Activated CD4-positive, alpha-beta T cell treated with anti-CD3 and anti-CD28 coated beads for 36 hours (primary cell): Measurements from ENCODE around the gene IFT57. TPM values are rescaled to one million over a fixed set of nuclear protein-coding genes. Genes with fewer than 3 reads are reported as not detected.

Experiments
- ATAC-seq: fragments of 200-7000 bp; cut with Tn5 transposase; one replicate; pipeline ENCODE4 v1.10.0; 2021; ENCODE audit warnings: mild to moderate bottlenecking, moderate library complexity
- CTCF ChIA-PET: fragments of 350-600 bp; sonication (Branson Sonifier 250); formaldehyde crosslinking; loops from one replicate; lab custom pipeline; 2021; ENCODE audit warnings: antibody characterized with exemption; lab: Charles Lee
- POLR2A ChIA-PET: fragments of 350-600 bp; sonication (Branson Sonifier 250); formaldehyde crosslinking; loops from one replicate; lab custom pipeline; 2021; ENCODE audit warnings: antibody characterized with exemption, inconsistent platforms; lab: Charles Lee
- DNase-seq: peaks from one replicate; pipeline ENCODE4 v3.0.0-alpha.2; 2020
- H3K27ac Mint-ChIP-seq: one replicate; pipeline ENCODE4 v1.8.0; 2021; ENCODE audit warnings: mixed read lengths
- H3K27me3 Mint-ChIP-seq: one replicate; pipeline ENCODE4 v1.8.0; 2021; ENCODE audit warnings: mixed read lengths
- H3K36me3 Mint-ChIP-seq: one replicate; pipeline ENCODE4 v1.8.0; 2021; ENCODE audit warnings: low read depth, mixed read lengths
- H3K4me1 Mint-ChIP-seq: one replicate; pipeline ENCODE4 v1.8.0; 2021; ENCODE audit warnings: mixed read lengths
- H3K4me3 Mint-ChIP-seq: one replicate; pipeline ENCODE4 v1.8.0; 2021; ENCODE audit warnings: mild to moderate bottlenecking, moderate library complexity, mixed read lengths
- H3K9me3 Mint-ChIP-seq: one replicate; pipeline ENCODE4 v1.8.0; 2021; ENCODE audit warnings: low read depth, mixed read lengths
- intact Hi-C, 2 experiments: fragments of 100-400 bp; cut with DNase I in 1 of 2; cut with micrococcal nuclease in 1 of 2; formaldehyde crosslinking; loops; one replicate each; pipeline versions ENCODE4 v1.14.2 to v1.15.1; 2022 to 2024; cut with DNase I, micrococcal nuclease
- total RNA-seq, 2 experiments: library from RNA; stranded (reverse); gene quantifications; one replicate each; pipeline ENCODE4 v1.2.3, GENCODE V29; 2021

IFT57 gene
- total RNA-seq, 2 experiments from 2014 or later: 27.9 to 29.6 TPM

DNA sequence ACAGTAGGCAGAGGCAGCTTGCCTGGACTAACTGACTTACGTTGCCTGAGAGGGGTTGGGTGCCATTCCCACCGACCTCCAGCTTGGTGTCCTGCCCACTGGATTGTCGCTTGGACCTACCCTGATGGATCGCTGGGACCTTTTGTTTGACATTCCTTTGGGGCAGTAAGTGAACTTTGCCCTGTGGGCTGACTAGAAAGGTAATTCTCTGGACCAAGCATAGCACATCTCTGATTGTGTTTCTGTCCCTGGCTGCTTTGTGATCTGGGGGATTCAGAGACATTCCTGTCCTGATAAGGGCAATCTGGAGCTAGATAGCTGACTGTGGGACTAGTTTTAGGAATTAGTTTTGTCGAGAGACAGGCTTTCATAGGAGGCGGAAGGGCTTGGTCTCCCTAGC lies 19.5 kb upstream of the IFT57 start:
- Mint-ChIP-seq H3K27me3 (no peaks in the 10 kb centered on the region), H3K36me3 (peaks cover 1% of the 10 kb centered on the region), H3K9me3 (peaks cover 6% of the 10 kb centered on the region), H3K4me3 (no peak overlapping the region), H3K27ac (no peak overlapping the region), H3K4me1 (peaks cover 5% of the 10 kb centered on the region)
- ATAC-seq: no peak
- ChIA-PET POLR2A (no interaction called here), CTCF (interaction anchor here (1.4 kb wide), 1 partner anchor 8 kb away, joined by 5 read pairs; no protein-coding TSS in a partner anchor)
- DNase-seq: no peak
- intact Hi-C loops: no loop called here

DNA sequence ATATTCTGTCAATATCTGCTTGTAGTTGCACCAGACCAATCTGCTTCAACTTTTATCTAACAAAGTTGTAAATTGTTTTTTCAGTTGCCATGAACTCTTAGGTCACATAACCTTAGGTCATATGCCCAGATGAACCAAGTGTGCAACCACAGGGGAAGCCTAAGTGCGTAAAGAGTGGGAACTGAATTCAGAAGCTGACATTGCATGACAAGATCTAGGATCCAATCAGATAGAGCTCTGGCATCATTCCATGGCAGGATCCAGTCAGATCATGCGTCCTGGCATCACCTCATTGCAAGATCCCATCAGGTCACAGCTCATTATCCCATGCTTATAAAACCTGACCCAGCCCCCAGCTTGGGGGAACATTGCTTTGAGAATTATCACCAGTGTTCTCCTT lies 18.9 kb upstream of the IFT57 start:
- Mint-ChIP-seq H3K27me3 (no peaks in the 10 kb centered on the region), H3K4me3 (no peak overlapping the region), H3K27ac (no peak overlapping the region), H3K36me3 (peaks cover 1% of the 10 kb centered on the region), H3K4me1 (no peaks in the 10 kb centered on the region), H3K9me3 (peaks cover 6% of the 10 kb centered on the region)
- intact Hi-C loops: no loop called here
- CTCF ChIA-PET: interaction anchor here (1.4 kb wide), 1 partner anchor 9 kb away, joined by 5 read pairs; no protein-coding TSS in a partner anchor
- DNase-seq (no peak), ATAC-seq (no peak)
- POLR2A ChIA-PET: no interaction called here

DNA sequence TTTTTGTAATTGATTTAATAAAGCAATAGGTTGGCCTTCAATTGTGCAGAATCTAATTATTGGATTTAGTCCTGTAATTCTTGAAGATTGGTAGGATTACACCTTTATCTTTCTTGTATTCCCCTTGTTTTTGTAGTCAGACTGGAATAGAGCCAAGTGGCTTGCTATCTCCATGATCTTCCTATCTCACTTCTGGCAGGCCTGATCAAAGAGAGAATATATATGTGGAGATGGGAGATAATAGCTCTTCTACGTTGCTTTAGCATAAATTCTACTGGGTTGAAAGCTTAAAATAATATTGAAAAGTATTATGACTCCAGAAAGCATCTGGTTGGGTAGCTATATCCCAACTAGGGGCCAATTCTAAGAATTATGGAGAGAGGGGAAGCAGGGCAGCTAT lies 16.9 kb upstream of the IFT57 start:
- H3K27ac Mint-ChIP-seq: no peak overlapping the region
- ChIA-PET CTCF (interaction anchor here (0.9 to 1.5 kb wide), 2 partner anchors 16 to 103 kb away, joined by 3 read pairs; no protein-coding TSS in a partner anchor), POLR2A (no interaction called here)
- no peak for DNase-seq
- no peak overlapping the region for H3K4me3 Mint-ChIP-seq
- intact Hi-C loops: no loop called here
- ATAC-seq: no peak
- no peaks in the 10 kb centered on the region for H3K27me3 Mint-ChIP-seq
- no peaks in the 10 kb centered on the region for H3K36me3 Mint-ChIP-seq
- H3K4me1 Mint-ChIP-seq: no peaks in the 10 kb centered on the region
- H3K9me3 Mint-ChIP-seq: peaks cover 3% of the 10 kb centered on the region

DNA sequence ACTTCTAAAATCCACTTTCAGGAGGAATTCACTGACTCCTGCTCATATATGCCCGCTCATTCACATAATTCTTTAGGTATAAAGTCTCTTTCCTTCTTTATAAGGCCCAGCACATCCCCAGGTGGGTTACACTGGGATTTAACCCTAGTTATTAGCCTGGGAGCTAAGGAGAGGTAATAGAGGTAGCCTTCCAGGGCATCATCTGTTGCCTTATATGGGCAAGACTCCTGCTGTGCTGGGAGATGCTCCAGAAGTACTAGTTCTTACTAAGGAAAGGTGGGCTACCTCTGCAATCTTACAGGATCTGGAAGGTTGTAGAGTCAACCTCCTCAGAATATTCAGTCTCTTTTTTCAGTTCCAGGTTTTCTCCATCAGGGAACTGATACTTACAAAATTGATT lies 13.1 kb upstream of the IFT57 start:
- CTCF ChIA-PET: interaction anchor here (0.6 kb wide), 1 partner anchor 1025 kb away, joined by 3 read pairs; no protein-coding TSS in a partner anchor
- DNase-seq (no peak), ATAC-seq (no peak)
- no peak overlapping the region for H3K4me3 Mint-ChIP-seq
- H3K27me3 Mint-ChIP-seq: no peaks in the 10 kb centered on the region
- H3K36me3 Mint-ChIP-seq: no peaks in the 10 kb centered on the region
- H3K4me1 Mint-ChIP-seq: no peaks in the 10 kb centered on the region
- no peaks in the 10 kb centered on the region for H3K9me3 Mint-ChIP-seq
- H3K27ac Mint-ChIP-seq: no peak overlapping the region
- intact Hi-C loops: no loop called here
- POLR2A ChIA-PET: no interaction called here

DNA sequence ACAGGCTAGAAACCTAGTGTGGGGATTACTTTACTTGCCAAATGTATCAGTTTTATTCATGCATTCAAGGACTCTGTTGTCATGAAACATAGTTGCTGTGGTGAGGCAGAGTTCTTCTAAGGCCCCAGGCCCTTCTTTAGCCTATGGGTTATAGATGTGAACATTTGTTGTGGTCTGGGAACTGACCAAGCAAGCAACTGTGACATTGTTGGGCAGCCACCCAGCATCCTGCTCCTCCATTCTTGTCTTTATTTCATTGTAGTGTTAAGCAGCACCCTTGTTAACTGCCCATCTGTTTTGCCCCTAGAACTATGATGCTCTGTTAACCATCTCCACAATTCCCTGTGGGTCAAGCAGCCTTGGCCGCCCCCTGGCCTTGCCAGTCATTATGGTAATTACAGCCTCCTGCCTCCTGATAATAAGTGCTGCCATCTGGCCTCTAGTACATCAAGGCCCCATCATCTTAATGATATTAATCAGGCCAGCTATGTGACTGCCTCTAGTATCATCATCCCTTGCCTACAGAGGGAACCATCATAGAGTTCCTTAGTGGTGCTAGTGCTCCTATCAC lies 12.2 kb upstream of the IFT57 start:
- Mint-ChIP-seq H3K9me3 (no peaks in the 10 kb centered on the region), H3K4me1 (no peaks in the 10 kb centered on the region), H3K36me3 (no peaks in the 10 kb centered on the region), H3K4me3 (no peak overlapping the region), H3K27ac (no peak overlapping the region), H3K27me3 (no peaks in the 10 kb centered on the region)
- POLR2A ChIA-PET: no interaction called here
- CTCF ChIA-PET: interaction anchor here (0.6 kb wide), 1 partner anchor 1026 kb away, joined by 3 read pairs; no protein-coding TSS in a partner anchor
- intact Hi-C loops: no loop called here
- no peak for DNase-seq
- no peak for ATAC-seq

DNA sequence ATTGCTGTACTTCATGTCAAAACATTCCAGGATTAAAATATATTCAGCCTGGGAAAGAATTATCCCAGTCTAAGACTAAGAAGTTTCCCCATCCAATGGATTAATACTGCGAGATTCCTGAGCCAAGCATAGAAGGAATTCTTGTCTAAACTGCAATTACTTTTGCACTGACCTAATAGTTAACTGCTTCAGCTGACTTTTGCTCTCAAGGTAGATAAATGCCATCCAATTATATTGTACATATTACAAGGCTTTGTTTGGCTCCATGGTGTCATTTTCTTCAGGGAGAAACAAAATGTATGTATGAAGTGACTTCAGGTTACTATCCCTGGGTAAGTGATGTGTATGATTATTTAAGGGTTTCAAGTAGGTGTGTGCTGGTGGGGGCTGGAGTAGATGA lies 6.1 kb upstream of the IFT57 start:
- Mint-ChIP-seq H3K9me3 (no peaks in the 10 kb centered on the region), H3K27me3 (no peaks in the 10 kb centered on the region), H3K4me1 (peaks cover 17% of the 10 kb centered on the region), H3K36me3 (no peaks in the 10 kb centered on the region), H3K4me3 (no peak overlapping the region), H3K27ac (no peak overlapping the region)
- POLR2A ChIA-PET: no interaction called here
- intact Hi-C loops: loop anchor here in 1 of 2 experiments (10.0 kb wide), 2 partner anchors 597 to 633 kb away; partner anchors contain the start of gene TRAT1
- CTCF ChIA-PET: no interaction called here
- no peak for ATAC-seq
- no peak for DNase-seq

DNA sequence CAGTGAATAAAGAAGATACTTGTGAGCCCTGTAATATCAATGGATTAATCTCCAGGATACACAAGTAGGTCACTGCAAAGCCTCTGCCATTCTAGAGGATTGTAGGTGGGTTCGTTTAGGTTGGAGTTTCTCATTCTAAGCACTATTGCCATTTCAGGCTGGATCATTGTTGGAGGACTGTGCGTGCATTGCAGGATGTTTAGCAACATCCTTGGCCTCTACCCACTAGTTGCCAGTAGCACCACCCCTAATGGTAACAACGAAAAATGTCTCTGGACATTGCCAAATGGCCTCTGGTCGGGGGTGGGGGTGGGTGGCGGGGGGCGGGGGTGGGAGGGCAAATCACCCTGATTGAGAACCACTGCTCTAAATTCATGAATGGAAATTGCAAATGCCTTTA lies 4.9 kb upstream of the IFT57 start:
- intact Hi-C loops: loop anchor here in 1 of 2 experiments (10.0 kb wide), 2 partner anchors 598 to 632 kb away; partner anchors contain the start of gene TRAT1
- ATAC-seq (no peak), DNase-seq (no peak)
- H3K36me3 Mint-ChIP-seq: peaks cover 3% of the 10 kb centered on the region
- no peaks in the 10 kb centered on the region for H3K9me3 Mint-ChIP-seq
- H3K27ac Mint-ChIP-seq: no peak overlapping the region
- H3K4me1 Mint-ChIP-seq: peaks cover 22% of the 10 kb centered on the region
- no peak overlapping the region for H3K4me3 Mint-ChIP-seq
- ChIA-PET CTCF (interaction anchor here (0.8 kb wide), 1 partner anchor 250 kb away, joined by 3 read pairs; no protein-coding TSS in a partner anchor), POLR2A (no interaction called here)
- H3K27me3 Mint-ChIP-seq: no peaks in the 10 kb centered on the region

DNA sequence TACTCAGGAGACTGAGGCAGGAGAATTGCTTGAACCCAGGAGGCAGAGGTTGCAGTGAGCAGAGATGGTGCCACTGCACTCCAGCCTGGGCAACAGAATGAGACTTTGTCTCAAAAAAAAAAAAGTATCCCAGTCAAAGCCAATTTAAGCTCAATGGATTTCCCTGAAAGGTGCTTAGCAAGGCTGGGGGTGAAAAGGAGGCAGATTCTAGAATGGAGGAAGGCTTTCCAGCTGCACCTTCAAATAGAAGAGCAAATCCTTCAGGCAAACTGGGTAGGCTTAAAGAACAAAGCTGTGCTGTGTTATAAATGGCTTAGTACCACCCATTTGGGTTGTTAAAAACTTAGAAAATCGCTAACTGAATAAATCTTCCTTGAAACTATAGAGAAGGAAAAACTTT lies 3.0 kb upstream of the IFT57 start:
- Mint-ChIP-seq H3K36me3 (peaks cover 4% of the 10 kb centered on the region), H3K4me3 (no peak overlapping the region), H3K9me3 (no peaks in the 10 kb centered on the region), H3K27ac (peak overlapping the region; percentile 99), H3K4me1 (peaks cover 33% of the 10 kb centered on the region), H3K27me3 (no peaks in the 10 kb centered on the region)
- POLR2A ChIA-PET: interaction anchor here (0.6 to 0.7 kb wide), 2 partner anchors 703 to 850 kb away, joined by 3 to 5 read pairs; no protein-coding TSS in a partner anchor
- intact Hi-C loops: loop anchor here in 1 of 2 experiments (10.0 kb wide), 2 partner anchors 600 to 630 kb away; partner anchors contain the start of gene TRAT1
- CTCF ChIA-PET: interaction anchor here (0.6 to 2.0 kb wide), 4 partner anchors 24 to 346 kb away, joined by 3 to 7 read pairs (median 5); no protein-coding TSS in a partner anchor
- no peak for ATAC-seq
- DNase-seq: no peak

DNA sequence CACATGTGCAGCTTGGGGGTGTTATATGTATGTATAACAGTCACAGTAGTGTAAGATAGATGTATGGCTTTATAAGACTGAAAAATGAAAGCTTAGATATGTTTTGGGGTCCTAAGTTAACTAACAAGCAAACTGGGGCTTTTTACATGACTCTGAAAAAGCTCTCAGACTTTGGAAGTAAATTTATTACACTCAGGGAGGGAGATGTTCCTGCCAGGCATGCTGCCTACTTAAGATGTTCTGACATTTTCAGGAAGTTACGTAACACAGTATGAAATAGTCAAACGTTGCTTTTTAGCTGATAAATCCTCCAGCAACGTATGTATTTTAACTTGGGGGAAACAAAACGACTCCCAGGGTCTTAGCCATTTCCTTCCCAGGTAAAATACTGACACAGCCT lies 1.7 kb upstream of the IFT57 start:
- H3K4me1 Mint-ChIP-seq: peaks cover 44% of the 10 kb centered on the region

DNA sequence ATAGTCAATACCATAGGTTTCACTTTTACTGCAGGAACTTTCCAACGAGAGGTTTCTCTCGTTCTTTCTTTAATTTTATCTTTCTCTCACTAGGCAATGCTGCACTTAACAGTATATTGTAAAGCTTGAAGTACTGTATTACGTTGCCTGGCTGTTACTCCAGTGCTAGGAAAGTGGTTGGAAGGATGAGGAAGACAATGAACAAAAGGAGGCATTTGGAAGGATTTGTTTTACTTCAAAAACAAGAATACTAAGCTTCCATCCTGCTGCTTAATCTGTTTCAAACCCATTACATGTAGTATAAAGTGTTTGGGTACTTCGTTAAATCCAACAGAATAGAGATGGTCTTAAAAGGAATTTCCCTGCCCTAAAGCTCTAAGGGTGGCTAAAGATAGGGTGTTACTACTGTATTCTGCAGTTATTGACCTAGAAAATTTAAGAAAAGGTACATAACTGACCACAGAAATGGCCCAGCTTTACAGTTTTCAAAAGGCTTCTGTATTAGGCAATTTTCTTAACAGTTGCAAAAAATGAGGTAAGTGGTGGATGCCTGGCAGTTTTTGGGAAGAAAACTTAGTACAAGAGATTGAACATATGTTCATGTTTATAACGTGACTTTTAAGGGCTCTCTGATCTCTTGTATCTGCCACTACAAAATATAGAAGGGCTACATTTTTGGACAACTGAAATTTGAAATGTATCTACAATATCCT lies 785 bp upstream of the IFT57 start:
- intact Hi-C loops: loop anchor here (1.0 to 10.0 kb wide), 14 partner anchors 70 to 700 kb away; partner anchors contain the start of genes BBX (in 1 of the 2), CD47 (in 1 of the 2), CIP2A (in 1 of the 2) and DZIP3 (in 1 of the 2)
- Mint-ChIP-seq H3K36me3 (peaks cover 4% of the 10 kb centered on the region), H3K27ac (peak overlapping the region; percentile 99), H3K4me3 (peak overlapping the region; percentile 99), H3K4me1 (peaks cover 47% of the 10 kb centered on the region), H3K27me3 (no peaks in the 10 kb centered on the region), H3K9me3 (no peaks in the 10 kb centered on the region)
- POLR2A ChIA-PET: interaction anchor here (0.9 to 1.0 kb wide), 2 partner anchors 71 to 73 kb away, joined by 4 to 5 read pairs; partner anchors contain the start of gene HHLA2
- CTCF ChIA-PET: interaction anchor here (0.7 to 2.0 kb wide), 9 partner anchors 16 to 188 kb away, joined by 3 to 7 read pairs (median 3); partner anchors contain the start of gene HHLA2
- DNase-seq (no peak), ATAC-seq (no peak)

More for the DNA sequence above, 1.7 kb upstream of the IFT57 start:
- Mint-ChIP-seq H3K27ac (peak overlapping the region; percentile 99), H3K36me3 (peaks cover 4% of the 10 kb centered on the region), H3K4me3 (peak overlapping the region; percentile 99), H3K27me3 (no peaks in the 10 kb centered on the region), H3K9me3 (no peaks in the 10 kb centered on the region)
- ATAC-seq: no peak
- intact Hi-C loops: loop anchor here (2.0 to 10.0 kb wide), 6 partner anchors 183 to 701 kb away; partner anchors contain the start of genes BBX (in 1 of the 2) and TRAT1 (in 1 of the 2)
- DNase-seq: peak; percentile 10
- ChIA-PET POLR2A (interaction anchor here (0.9 kb wide), 1 partner anchor 72 kb away, joined by 4 read pairs; the partner anchor contains the start of gene HHLA2), CTCF (interaction anchor here (0.6 to 2.0 kb wide), 9 partner anchors 15 to 742 kb away, joined by 3 to 7 read pairs (median 3); partner anchors contain the start of gene HHLA2)

DNA sequence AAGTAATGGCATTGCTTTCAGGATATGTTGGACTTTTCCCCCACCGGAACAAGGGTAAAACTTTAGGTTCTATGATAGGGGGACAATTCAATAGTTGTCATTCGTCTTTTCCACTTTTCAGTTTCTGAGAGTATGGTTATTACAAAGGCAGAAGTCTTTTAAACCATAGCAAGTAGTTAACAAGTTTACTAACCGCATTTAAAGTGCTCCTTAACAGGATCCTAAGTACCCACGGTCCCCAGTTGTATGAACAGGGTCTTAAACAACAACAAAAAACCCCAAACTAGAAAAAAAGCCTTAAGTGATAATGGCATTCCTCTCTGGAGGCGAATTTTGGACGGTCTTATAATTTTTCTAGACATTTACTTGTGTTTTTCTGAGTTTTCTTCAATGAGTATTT lies 831 bp downstream of the IFT57 start:
- Mint-ChIP-seq H3K4me3 (peak overlapping the region; percentile 99), H3K9me3 (no peaks in the 10 kb centered on the region), H3K27ac (peak overlapping the region; percentile 99), H3K36me3 (peaks cover 10% of the 10 kb centered on the region), H3K4me1 (peaks cover 52% of the 10 kb centered on the region), H3K27me3 (no peaks in the 10 kb centered on the region)
- CTCF ChIA-PET: interaction anchor here (0.7 kb wide), 1 partner anchor 88 kb away, joined by 3 read pairs; no protein-coding TSS in a partner anchor
- POLR2A ChIA-PET: interaction anchor here (1.4 kb wide), 1 partner anchor 96 kb away, joined by 5 read pairs; no protein-coding TSS in a partner anchor
- ATAC-seq: no peak
- intact Hi-C loops: loop anchor here (5.0 to 10.0 kb wide), 4 partner anchors 279 to 627 kb away; partner anchors contain the start of gene TRAT1 (in 1 of the 2)
- DNase-seq: no peak
